ENCODE measurements around the gene GNG7.
"Not testable (repeated sequence)": the region's sequence is repeated elsewhere in the genome, so short reads cannot be mapped to it uniquely, and the experiment has no call there.

GNG7 gene

GRCh38 chr19:2715470-2716274 is 13.2 kb upstream of the GNG7 start:
- no peak overlapping the region for H3K4me3 Mint-ChIP-seq
- H3K27me3 Mint-ChIP-seq: peaks cover 46% of the 10 kb centered on the region
- H3K4me1 Mint-ChIP-seq: peaks cover 5% of the 10 kb centered on the region
- DNase-seq (ENCODE audit: low spot score in 2 of 2) (no peak), ATAC-seq (replicated peaks; ENCODE audit: extremely low read depth, poor library complexity, severe bottlenecking) (no peak)
- H3K9me3 Mint-ChIP-seq: peaks cover 11% of the 10 kb centered on the region
- no peaks in the 10 kb centered on the region for H3K36me3 Mint-ChIP-seq (ENCODE audit: insufficient read depth)
- H3K27ac Mint-ChIP-seq (ENCODE audit: low read depth): no peak overlapping the region

GRCh38 chr19:2714531-2715269 is 12.2 kb upstream of the GNG7 start:
- peaks cover 2% of the 10 kb centered on the region for H3K36me3 Mint-ChIP-seq (ENCODE audit: insufficient read depth)
- no peak overlapping the region for H3K4me3 Mint-ChIP-seq
- peaks cover 40% of the 10 kb centered on the region for H3K27me3 Mint-ChIP-seq
- ATAC-seq (replicated peaks; ENCODE audit: extremely low read depth, poor library complexity, severe bottlenecking) (no peak), DNase-seq (ENCODE audit: low spot score in 2 of 2) (no peak)
- no peak overlapping the region for H3K27ac Mint-ChIP-seq (ENCODE audit: low read depth)
- peaks cover 2% of the 10 kb centered on the region for H3K4me1 Mint-ChIP-seq
- H3K9me3 Mint-ChIP-seq: peaks cover 11% of the 10 kb centered on the region

GRCh38 chr19:2714102-2714501 is 11.6 kb upstream of the GNG7 start:
- H3K4me1 Mint-ChIP-seq; H3K36me3 Mint-ChIP-seq (ENCODE audit: insufficient read depth); ATAC-seq (replicated peaks; ENCODE audit: extremely low read depth, poor library complexity, severe bottlenecking); H3K27ac Mint-ChIP-seq (ENCODE audit: low read depth); H3K4me3 Mint-ChIP-seq; DNase-seq (ENCODE audit: low spot score in 2 of 2): not testable (repeated sequence)
- Mint-ChIP-seq H3K27me3 (peaks cover 34% of the 10 kb centered on the region), H3K9me3 (peaks cover 11% of the 10 kb centered on the region)

- not testable (repeated sequence) for H3K27ac Mint-ChIP-seq (ENCODE audit: low read depth); ATAC-seq (replicated peaks; ENCODE audit: extremely low read depth, poor library complexity, severe bottlenecking); H3K4me3 Mint-ChIP-seq; H3K36me3 Mint-ChIP-seq (ENCODE audit: insufficient read depth); H3K4me1 Mint-ChIP-seq; DNase-seq (ENCODE audit: low spot score in 2 of 2)
- Mint-ChIP-seq H3K9me3 (peaks cover 11% of the 10 kb centered on the region), H3K27me3 (peaks cover 29% of the 10 kb centered on the region)
Measured at GRCh38 chr19:2713170-2713569, 10.7 kb upstream of the GNG7 start.

GRCh38 chr19:2711875-2712205 is 9.3 kb upstream of the GNG7 start:
- Mint-ChIP-seq H3K27ac (ENCODE audit: low read depth) (no peak overlapping the region), H3K36me3 (ENCODE audit: insufficient read depth) (peaks cover 2% of the 10 kb centered on the region), H3K27me3 (peaks cover 24% of the 10 kb centered on the region), H3K9me3 (peaks cover 11% of the 10 kb centered on the region), H3K4me1 (no peaks in the 10 kb centered on the region), H3K4me3 (no peak overlapping the region)
- DNase-seq (ENCODE audit: low spot score in 2 of 2) (no peak), ATAC-seq (replicated peaks; ENCODE audit: extremely low read depth, poor library complexity, severe bottlenecking) (no peak)

GRCh38 chr19:2711172-2711874 is 8.8 kb upstream of the GNG7 start:
- ATAC-seq (replicated peaks; ENCODE audit: extremely low read depth, poor library complexity, severe bottlenecking) (no peak), DNase-seq (ENCODE audit: low spot score in 2 of 2) (no peak)
- Mint-ChIP-seq H3K27me3 (peaks cover 24% of the 10 kb centered on the region), H3K4me3 (no peak overlapping the region), H3K36me3 (ENCODE audit: insufficient read depth) (peaks cover 2% of the 10 kb centered on the region), H3K9me3 (peaks cover 11% of the 10 kb centered on the region), H3K4me1 (no peaks in the 10 kb centered on the region), H3K27ac (ENCODE audit: low read depth) (no peak overlapping the region)

GRCh38 chr19:2706251-2706650 is 3.8 kb upstream of the GNG7 start:
- Mint-ChIP-seq H3K4me1 (peaks cover 2% of the 10 kb centered on the region), H3K27me3 (peaks cover 2% of the 10 kb centered on the region), H3K27ac (ENCODE audit: low read depth) (no peak overlapping the region), H3K4me3 (no peak overlapping the region), H3K36me3 (ENCODE audit: insufficient read depth) (peaks cover 2% of the 10 kb centered on the region), H3K9me3 (no peaks in the 10 kb centered on the region)
- DNase-seq (ENCODE audit: low spot score in 2 of 2): no peak
- ATAC-seq (replicated peaks; ENCODE audit: extremely low read depth, poor library complexity, severe bottlenecking): no peak

GRCh38 chr19:2703691-2704216 is 1.3 kb upstream of the GNG7 start:
- Mint-ChIP-seq H3K27me3 (no peaks in the 10 kb centered on the region), H3K4me1 (peaks cover 6% of the 10 kb centered on the region), H3K36me3 (ENCODE audit: insufficient read depth) (peaks cover 2% of the 10 kb centered on the region), H3K9me3 (no peaks in the 10 kb centered on the region), H3K4me3 (no peak overlapping the region), H3K27ac (ENCODE audit: low read depth) (no peak overlapping the region)
- no peak for ATAC-seq (replicated peaks; ENCODE audit: extremely low read depth, poor library complexity, severe bottlenecking)
- no peak for DNase-seq (ENCODE audit: low spot score in 2 of 2)

- Mint-ChIP-seq H3K27ac (ENCODE audit: low read depth) (no peak overlapping the region), H3K4me1 (peaks cover 6% of the 10 kb centered on the region), H3K27me3 (no peaks in the 10 kb centered on the region), H3K36me3 (ENCODE audit: insufficient read depth) (peaks cover 2% of the 10 kb centered on the region), H3K4me3 (peak overlapping the region; percentile 29), H3K9me3 (no peaks in the 10 kb centered on the region)
- DNase-seq (ENCODE audit: low spot score in 2 of 2): no peak
- no peak for ATAC-seq (replicated peaks; ENCODE audit: extremely low read depth, poor library complexity, severe bottlenecking)
Measured at GRCh38 chr19:2703077-2703437, 563 bp upstream of the GNG7 start.

- no peaks in the 10 kb centered on the region for H3K9me3 Mint-ChIP-seq
- no peaks in the 10 kb centered on the region for H3K27me3 Mint-ChIP-seq
- H3K36me3 Mint-ChIP-seq (ENCODE audit: insufficient read depth): peaks cover 3% of the 10 kb centered on the region
- peaks cover 6% of the 10 kb centered on the region for H3K4me1 Mint-ChIP-seq
- peak overlapping the region; percentile 66 for H3K4me3 Mint-ChIP-seq
- peak overlapping the region; percentile 71 for H3K27ac Mint-ChIP-seq (ENCODE audit: low read depth)
- ATAC-seq (replicated peaks; ENCODE audit: extremely low read depth, poor library complexity, severe bottlenecking): no peak
- no peak for DNase-seq (ENCODE audit: low spot score in 2 of 2)
Measured at GRCh38 chr19:2701361-2702169, 929 bp downstream of the GNG7 start.

GRCh38 chr19:2700660-2701360 is 1.7 kb downstream of the GNG7 start:
- DNase-seq (ENCODE audit: low spot score in 2 of 2): no peak
- H3K4me1 Mint-ChIP-seq: peaks cover 6% of the 10 kb centered on the region
- no peaks in the 10 kb centered on the region for H3K27me3 Mint-ChIP-seq
- H3K4me3 Mint-ChIP-seq: peak overlapping the region; percentile 66
- H3K9me3 Mint-ChIP-seq: no peaks in the 10 kb centered on the region
- ATAC-seq (replicated peaks; ENCODE audit: extremely low read depth, poor library complexity, severe bottlenecking): no peak
- no peak overlapping the region for H3K27ac Mint-ChIP-seq (ENCODE audit: low read depth)
- peaks cover 3% of the 10 kb centered on the region for H3K36me3 Mint-ChIP-seq (ENCODE audit: insufficient read depth)

Measured in central memory CD8-positive, alpha-beta T cell (primary cell).